Hepatocyte (in vitro differentiated cells): ENCODE data around the gene CCDC152. TPM values are rescaled to one million over a fixed set of nuclear protein-coding genes. Genes with fewer than 3 reads are reported as not detected.

Source experiments
- DNase-seq: peaks from one replicate; pipeline ENCODE4 v3.0.0-alpha.2; 2016; ENCODE audit warnings: low spot score
- H2AFZ ChIP-seq: fragments of 200-600 bp; sonication (generic); 2 replicates; pipeline ENCODE4 v1.6.0; 2016; ENCODE audit warnings: antibody characterized with exemption, mild to moderate bottlenecking
- H3K27ac ChIP-seq: fragments of 200-600 bp; sonication (generic); 2 replicates; pipeline ENCODE4 v1.5.1; 2016; ENCODE audit warnings: mild to moderate bottlenecking
- H3K27me3 ChIP-seq: fragments of 200-600 bp; sonication (generic); 2 replicates; pipeline ENCODE4 v1.6.1; 2016
- H3K36me3 ChIP-seq: fragments of 200-600 bp; sonication (generic); replicated peaks from 2 replicates; pipeline ENCODE4 v1.5.1; 2016; ENCODE audit warnings: low read depth; ENCODE audit not compliant: insufficient read depth
- H3K4me1 ChIP-seq: fragments of 200-600 bp; sonication (generic); 2 replicates; pipeline ENCODE4 v1.5.1; 2016; ENCODE audit warnings: mild to moderate bottlenecking, moderate library complexity; ENCODE audit not compliant: insufficient read depth
- H3K4me2 ChIP-seq: fragments of 200-600 bp; sonication (generic); 2 replicates; pipeline ENCODE4 v1.6.0; 2016
- H3K4me3 ChIP-seq: fragments of 200-600 bp; sonication (generic); 2 replicates; pipeline ENCODE4 v1.5.1; 2016; ENCODE audit warnings: mild to moderate bottlenecking
- H3K79me2 ChIP-seq: fragments of 200-600 bp; sonication (generic); 2 replicates; pipeline ENCODE4 v1.6.0; 2017; ENCODE audit warnings: mild to moderate bottlenecking
- H3K9me2 ChIP-seq: fragments of 200-600 bp; sonication (generic); replicated peaks from 2 replicates; pipeline ENCODE4 v1.6.0; 2017; ENCODE audit warnings: mild to moderate bottlenecking; ENCODE audit not compliant: insufficient read depth
- H3K9me3 ChIP-seq: fragments of 200-600 bp; sonication (generic); 2 replicates; pipeline ENCODE4 v1.5.1; 2016; ENCODE audit warnings: low read depth, mild to moderate bottlenecking
- H4K20me1 ChIP-seq: fragments of 200-600 bp; sonication (generic); 2 replicates; pipeline ENCODE4 v1.6.0; 2016; ENCODE audit warnings: mild to moderate bottlenecking; ENCODE audit not compliant: insufficient read depth, poor library complexity, severe bottlenecking
- CTCF ChIP-seq: fragments of 200-600 bp; sonication (generic); IDR thresholded peaks from 2 replicates; pipeline ENCODE4 v1.5.1; 2016; ENCODE audit warnings: antibody characterized with exemption, mild to moderate bottlenecking; ENCODE audit not compliant: poor library complexity
- EZH2 ChIP-seq: fragments of 200-600 bp; sonication (generic); IDR thresholded peaks from 2 replicates; pipeline ENCODE4 v1.6.1; 2016; ENCODE audit warnings: antibody characterized with exemption, mild to moderate bottlenecking, borderline replicate concordance
- EZH2phosphoT487 ChIP-seq: fragments of 200-600 bp; sonication (generic); IDR thresholded peaks from one replicate; pipeline ENCODE4 v1.6.1; 2018; ENCODE audit warnings: antibody characterized with exemption, mild to moderate bottlenecking, low read depth, moderate library complexity; ENCODE audit not compliant: unreplicated experiment, severe bottlenecking
- WGBS: methylation state at CpG from one replicate; pipeline ENCODE4 v1.1.6; 2016; ENCODE audit warnings: low lambda C conversion rate; ENCODE audit errors: missing lambda C conversion rate; 5-methylcytosine and 5-hydroxymethylcytosine counted together
- polyA plus RNA-seq: library from polyadenylated mRNA; unstranded; fragments of >200 nt; fragmentation: Nextera tagmentation; extraction: Ambion mirVana; gene quantifications from 2 replicates; pipeline ENCODE4 v1.2.1, GENCODE V29; 2016
- total RNA-seq: library from RNA; depleted of rRNA; stranded (reverse); fragments of >200 nt; gene quantifications from 2 replicates; pipeline ENCODE4 v1.2.3, GENCODE V29; 2014

The CCDC152 gene
- total and polyA plus RNA-seq, 2 experiments from 2014 or later: 2.0 to 46.1 TPM

DNA sequence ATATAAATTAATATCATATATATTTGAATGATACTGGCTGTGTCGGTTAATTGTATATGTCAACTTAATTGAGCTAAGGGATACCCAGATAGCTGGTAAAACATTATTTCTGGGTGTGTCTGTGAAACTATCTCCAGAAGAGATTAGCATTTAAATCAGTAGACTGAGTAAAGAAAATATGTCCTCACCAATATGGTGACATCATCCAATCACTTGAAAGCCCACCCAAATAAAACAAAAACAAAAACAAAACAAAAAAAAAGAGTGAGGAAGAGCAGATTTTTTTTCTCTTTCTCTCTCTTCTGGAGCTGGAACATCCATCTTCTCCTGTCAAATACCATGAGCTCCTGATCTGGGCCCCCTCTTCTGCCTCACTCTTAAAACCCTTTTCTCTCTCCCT is 15.7 kb upstream of the CCDC152 start:
- no peaks in the 10 kb centered on the region for H4K20me1 ChIP-seq
- no peak for DNase-seq
- no peaks in the 10 kb centered on the region for H3K27me3 ChIP-seq
- H2AFZ ChIP-seq: no peak overlapping the region
- H3K4me3 ChIP-seq: no peak overlapping the region
- no peaks in the 10 kb centered on the region for H3K4me1 ChIP-seq
- no peaks in the 10 kb centered on the region for H3K9me3 ChIP-seq
- WGBS: 94% methylated on average over 1 of the region's 1 CpG
- no peak overlapping the region for H3K27ac ChIP-seq
- TF ChIP-seq CTCF: no peak
- no peak for TF ChIP-seq EZH2phosphoT487
- no peak for TF ChIP-seq EZH2
- H3K79me2 ChIP-seq: no peaks in the 10 kb centered on the region
- H3K4me2 ChIP-seq: no peak overlapping the region
- H3K36me3 ChIP-seq: no peaks in the 10 kb centered on the region
- no peaks in the 10 kb centered on the region for H3K9me2 ChIP-seq

DNA sequence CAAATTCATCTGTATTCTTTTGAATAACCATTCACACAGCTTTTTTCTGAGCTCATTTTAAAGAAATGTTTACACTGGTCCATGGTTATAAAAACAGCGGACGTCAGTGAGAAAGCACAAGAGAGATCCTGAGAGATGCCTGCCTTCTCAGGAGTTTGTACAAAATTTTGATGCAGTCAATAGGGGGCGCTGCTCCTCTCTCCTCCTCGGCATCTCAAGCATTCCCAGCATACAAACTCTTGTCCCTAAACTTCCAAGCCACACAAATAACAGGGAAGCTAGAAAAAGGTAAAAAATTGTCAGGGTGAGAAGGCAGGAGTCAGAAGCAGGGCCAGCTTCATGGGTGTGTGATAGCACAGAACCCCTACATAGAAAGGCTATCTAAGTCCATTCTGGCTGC is 11.2 kb upstream of the CCDC152 start:
- no peak overlapping the region for H2AFZ ChIP-seq
- H3K27ac ChIP-seq: no peak overlapping the region
- H3K36me3 ChIP-seq: no peaks in the 10 kb centered on the region
- no peaks in the 10 kb centered on the region for H4K20me1 ChIP-seq
- no peaks in the 10 kb centered on the region for H3K27me3 ChIP-seq
- H3K4me3 ChIP-seq: no peak overlapping the region
- DNase-seq: no peak
- H3K4me2 ChIP-seq: no peak overlapping the region
- H3K79me2 ChIP-seq: no peaks in the 10 kb centered on the region
- H3K4me1 ChIP-seq: no peaks in the 10 kb centered on the region
- no peaks in the 10 kb centered on the region for H3K9me3 ChIP-seq
- no peaks in the 10 kb centered on the region for H3K9me2 ChIP-seq
- peak; percentile 23 for TF ChIP-seq CTCF
- TF ChIP-seq EZH2: no peak
- 29% methylated on average over 4 of the region's 4 CpGs for whole genome bisulfite sequencing

GRCh38 chr5:42745856-42746255 is 10.8 kb upstream of the CCDC152 start:
- WGBS: 93% methylated on average over 3 of the region's 3 CpGs
- Histone ChIP-seq H3K4me2 (no peak overlapping the region), H3K9me2 (no peaks in the 10 kb centered on the region), H3K79me2 (no peaks in the 10 kb centered on the region), H3K36me3 (no peaks in the 10 kb centered on the region), H3K27me3 (no peaks in the 10 kb centered on the region), H2AFZ (no peak overlapping the region), H3K27ac (no peak overlapping the region), H4K20me1 (no peaks in the 10 kb centered on the region), H3K4me3 (no peak overlapping the region), H3K4me1 (no peaks in the 10 kb centered on the region), H3K9me3 (no peaks in the 10 kb centered on the region)
- no peak for DNase-seq
- TF ChIP-seq CTCF (no peak), EZH2 (no peak), EZH2phosphoT487 (no peak)

GRCh38 chr5:42749020-42749419 is 7.6 kb upstream of the CCDC152 start:
- H3K4me1 ChIP-seq: no peaks in the 10 kb centered on the region
- H3K27ac ChIP-seq: no peak overlapping the region
- no peak overlapping the region for H2AFZ ChIP-seq
- H3K4me2 ChIP-seq: no peak overlapping the region
- H4K20me1 ChIP-seq: no peaks in the 10 kb centered on the region
- H3K9me3 ChIP-seq: no peaks in the 10 kb centered on the region
- no peaks in the 10 kb centered on the region for H3K36me3 ChIP-seq
- no peak overlapping the region for H3K4me3 ChIP-seq
- no peaks in the 10 kb centered on the region for H3K79me2 ChIP-seq
- DNase-seq: no peak
- TF ChIP-seq EZH2phosphoT487 (no peak), EZH2 (no peak), CTCF (no peak)
- H3K9me2 ChIP-seq: no peaks in the 10 kb centered on the region
- no peaks in the 10 kb centered on the region for H3K27me3 ChIP-seq
